Smooth muscle cell of the coronary artery (primary cell): Measurements from ENCODE around the gene NDNF. TPM values are rescaled to one million over a fixed set of nuclear protein-coding genes. Genes with fewer than 3 reads are reported as not detected.

Experiments
- total RNA-seq: library from RNA; depleted of rRNA; stranded (reverse); fragments of >200 nt; gene quantifications from 2 replicates; pipeline ENCODE4 v1.2.3, GENCODE V29; 2014; ENCODE audit warnings: low replicate concordance

NDNF gene, protein sequence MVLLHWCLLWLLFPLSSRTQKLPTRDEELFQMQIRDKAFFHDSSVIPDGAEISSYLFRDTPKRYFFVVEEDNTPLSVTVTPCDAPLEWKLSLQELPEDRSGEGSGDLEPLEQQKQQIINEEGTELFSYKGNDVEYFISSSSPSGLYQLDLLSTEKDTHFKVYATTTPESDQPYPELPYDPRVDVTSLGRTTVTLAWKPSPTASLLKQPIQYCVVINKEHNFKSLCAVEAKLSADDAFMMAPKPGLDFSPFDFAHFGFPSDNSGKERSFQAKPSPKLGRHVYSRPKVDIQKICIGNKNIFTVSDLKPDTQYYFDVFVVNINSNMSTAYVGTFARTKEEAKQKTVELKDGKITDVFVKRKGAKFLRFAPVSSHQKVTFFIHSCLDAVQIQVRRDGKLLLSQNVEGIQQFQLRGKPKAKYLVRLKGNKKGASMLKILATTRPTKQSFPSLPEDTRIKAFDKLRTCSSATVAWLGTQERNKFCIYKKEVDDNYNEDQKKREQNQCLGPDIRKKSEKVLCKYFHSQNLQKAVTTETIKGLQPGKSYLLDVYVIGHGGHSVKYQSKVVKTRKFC
- not detected in 2 replicates for total RNA-seq

DNA sequence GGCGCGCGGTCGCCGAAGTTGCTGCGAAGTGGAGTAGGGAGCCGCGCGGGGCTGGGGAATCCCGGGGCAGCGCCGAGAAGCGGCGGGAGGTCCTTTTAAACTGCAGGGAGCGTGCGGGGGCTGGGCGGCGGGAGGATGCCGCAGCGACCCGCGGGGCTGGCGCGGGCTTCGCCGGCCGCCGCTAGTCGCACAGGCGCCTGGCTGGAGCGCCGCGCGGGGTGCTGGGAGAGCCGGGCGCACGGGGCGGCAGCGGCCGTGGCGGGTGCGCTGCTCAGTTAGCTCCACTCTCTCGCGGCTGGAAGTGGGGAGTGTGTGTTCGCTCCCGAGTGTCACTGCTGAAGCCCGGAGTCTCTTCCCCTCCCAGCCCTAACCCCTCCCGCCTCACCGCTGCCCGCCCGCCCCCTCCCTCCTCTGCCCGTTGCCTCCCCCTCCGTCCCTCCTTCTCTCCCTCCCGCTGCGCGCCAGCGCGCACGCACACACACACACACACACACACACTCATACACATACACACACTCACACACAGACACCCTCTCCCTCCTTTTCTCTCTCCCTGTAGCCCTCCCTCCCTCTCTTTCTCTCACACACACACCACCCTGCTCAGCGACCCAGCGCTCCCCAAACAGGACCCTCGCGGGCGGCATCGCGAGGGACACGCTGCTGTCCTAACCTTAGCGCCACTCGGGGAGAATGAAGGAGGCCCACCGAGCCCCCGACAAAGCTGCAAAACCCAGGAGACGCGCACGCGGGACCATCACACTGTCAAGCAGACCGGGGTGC, at the start of gene NDNF:
Gene NDNF, minus strand, starts transcription at position 312 of the 780 bp plus-strand sequence. CDS start 26,698 bp downstream, outside the sequence.

Other genes starting within 250 kb of the NDNF start
- gene PRDM5, start 149.8 kb downstream of the NDNF start, total RNA-seq = 5.6 and 8.3 TPM in 2 replicates
- gene TNIP3, start 91.8 kb upstream of the NDNF start, total RNA-seq = under 0.01 TPM in 2 replicates